Measurements from ENCODE around the gene ADAMTS18. TPM values are rescaled to one million over a fixed set of nuclear protein-coding genes. Genes with fewer than 3 reads are reported as not detected.
"Not testable (repeated sequence)": the region's sequence is repeated elsewhere in the genome, so short reads cannot be mapped to it uniquely, and the experiment has no call there.

The ADAMTS18 gene
- total RNA-seq, 1 donor from 2014 or later = 0.05 TPM

DNA sequence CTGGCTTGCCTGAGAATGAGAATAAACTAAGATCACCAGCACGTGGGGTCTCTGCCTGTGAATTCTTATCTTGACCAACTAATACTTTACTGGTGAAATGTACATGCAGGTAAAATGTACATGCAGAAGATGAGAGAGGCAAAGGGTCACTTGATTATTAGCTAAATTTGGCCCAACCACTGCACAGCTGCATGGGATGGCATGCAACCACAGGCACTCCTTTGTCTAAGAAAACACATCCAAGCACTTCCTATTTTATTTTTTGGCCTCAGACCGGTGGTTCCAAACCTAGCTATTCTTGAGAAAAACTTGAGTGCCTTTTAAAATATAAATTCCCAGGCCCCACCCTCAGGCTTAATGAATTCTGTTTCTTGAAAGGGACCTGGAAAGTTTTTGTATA lies 157.7 kb downstream of the ADAMTS18 start:
- Mint-ChIP-seq H3K27me3 (ENCODE audit: insufficient read depth) (peaks cover 5% of the 10 kb centered on the region), H3K4me1 (ENCODE audit: low read depth) (no peaks in the 10 kb centered on the region), H3K9me3 (no peaks in the 10 kb centered on the region), H3K27ac (no peak overlapping the region), H3K4me3 (no peak overlapping the region), H3K36me3 (ENCODE audit: low read depth) (no peaks in the 10 kb centered on the region)
- intact Hi-C loops (cut with micrococcal nuclease) = no loop called here
- no peak for DNase-seq (ENCODE audit: low spot score)

DNA sequence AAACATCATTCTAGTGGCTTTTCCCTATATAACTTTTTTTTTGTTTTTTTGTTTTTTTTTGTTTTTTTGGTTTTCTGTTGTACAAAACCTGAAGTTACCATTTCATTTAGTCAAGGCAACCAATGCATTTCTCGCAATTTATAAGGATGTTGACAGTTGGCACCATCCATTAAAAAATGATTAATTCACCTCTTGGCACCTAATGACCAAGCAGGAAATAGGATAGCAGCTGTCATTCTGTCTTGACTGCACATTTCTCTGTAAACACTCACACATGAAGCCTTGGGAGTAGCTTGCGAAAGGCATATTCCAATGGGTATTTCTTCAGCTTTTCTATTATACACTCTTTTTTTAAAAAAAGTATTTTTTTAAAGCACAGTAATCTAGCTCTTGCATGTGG lies 158.2 kb downstream of the ADAMTS18 start:
- Mint-ChIP-seq H3K4me3 (no peak overlapping the region), H3K4me1 (ENCODE audit: low read depth) (no peaks in the 10 kb centered on the region)

GRCh38 chr16:77275303-77275702 lies 159.5 kb downstream of the ADAMTS18 start:
- intact Hi-C loops (cut with micrococcal nuclease); H3K27me3 Mint-ChIP-seq (ENCODE audit: insufficient read depth); DNase-seq (ENCODE audit: low spot score); H3K27ac Mint-ChIP-seq; H3K36me3 Mint-ChIP-seq (ENCODE audit: low read depth); H3K4me3 Mint-ChIP-seq; H3K4me1 Mint-ChIP-seq (ENCODE audit: low read depth); H3K9me3 Mint-ChIP-seq: not testable (repeated sequence)

More for the DNA sequence above, 158.2 kb downstream of the ADAMTS18 start:
- Mint-ChIP-seq H3K27me3 (ENCODE audit: insufficient read depth) (peaks cover 6% of the 10 kb centered on the region), H3K27ac (no peak overlapping the region), H3K9me3 (no peaks in the 10 kb centered on the region), H3K36me3 (ENCODE audit: low read depth) (no peaks in the 10 kb centered on the region)
- intact Hi-C loops (cut with micrococcal nuclease) = no loop called here
- DNase-seq (ENCODE audit: low spot score) = no peak

DNA sequence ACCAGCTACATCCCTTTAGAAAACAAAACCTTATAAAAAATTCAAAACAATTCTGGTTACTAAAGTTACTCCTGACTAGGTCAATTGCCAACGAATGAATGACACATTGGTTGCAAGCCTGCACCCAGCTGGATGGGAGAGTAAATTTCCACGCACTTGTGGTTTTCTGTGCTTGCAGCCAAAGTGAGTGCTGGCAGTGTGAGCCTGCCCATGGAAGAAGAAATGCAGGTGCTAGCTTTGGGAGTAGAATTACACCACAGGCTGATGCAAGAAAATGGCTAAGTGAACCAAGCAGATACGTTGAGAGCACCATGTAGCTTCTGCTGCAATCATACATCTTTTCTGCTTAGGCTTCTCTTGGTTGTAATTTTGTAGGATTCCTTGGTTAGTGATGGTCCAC lies 161.0 kb downstream of the ADAMTS18 start:
- H3K27me3 Mint-ChIP-seq (ENCODE audit: insufficient read depth) = peaks cover 7% of the 10 kb centered on the region
- intact Hi-C loops (cut with micrococcal nuclease) = no loop called here
- no peaks in the 10 kb centered on the region for H3K36me3 Mint-ChIP-seq (ENCODE audit: low read depth)

GRCh38 chr16:77271532-77272426 lies 163.1 kb downstream of the ADAMTS18 start:
- Mint-ChIP-seq H3K36me3 (ENCODE audit: low read depth) (no peaks in the 10 kb centered on the region), H3K4me1 (ENCODE audit: low read depth) (no peaks in the 10 kb centered on the region), H3K27ac (no peak overlapping the region), H3K27me3 (ENCODE audit: insufficient read depth) (peaks cover 7% of the 10 kb centered on the region), H3K4me3 (no peak overlapping the region), H3K9me3 (no peaks in the 10 kb centered on the region)
- intact Hi-C loops (cut with micrococcal nuclease) = no loop called here
- no peak for DNase-seq (ENCODE audit: low spot score)

More for the DNA sequence above, 161.0 kb downstream of the ADAMTS18 start:
- Mint-ChIP-seq H3K4me1 (ENCODE audit: low read depth) (no peaks in the 10 kb centered on the region), H3K27ac (no peak overlapping the region), H3K9me3 (no peaks in the 10 kb centered on the region), H3K4me3 (no peak overlapping the region)
- DNase-seq (ENCODE audit: low spot score) = no peak

GRCh38 chr16:77266185-77266584 lies 168.6 kb downstream of the ADAMTS18 start:
- intact Hi-C loops (cut with micrococcal nuclease); H3K9me3 Mint-ChIP-seq; H3K27ac Mint-ChIP-seq: not testable (repeated sequence)

DNA sequence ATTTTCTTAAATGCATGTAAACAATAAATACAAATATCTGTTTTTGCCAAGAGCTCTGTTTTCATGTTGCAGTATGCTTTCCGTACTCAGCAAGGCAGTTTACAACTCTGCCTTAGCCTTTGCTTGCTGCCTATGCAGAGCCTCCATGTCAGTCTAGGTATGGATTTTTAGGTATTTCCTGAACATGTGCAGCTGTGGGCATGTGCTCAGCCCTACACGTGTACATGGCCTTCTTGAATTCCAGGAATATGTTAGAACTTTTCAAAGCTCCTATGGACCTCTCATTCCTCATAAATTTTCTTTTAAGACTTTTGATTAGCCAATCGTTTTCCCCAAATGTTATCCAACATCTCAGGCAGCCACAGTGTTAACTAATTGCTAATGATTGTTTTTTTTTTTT lies 171.9 kb downstream of the ADAMTS18 start:
- no peaks in the 10 kb centered on the region for H3K4me1 Mint-ChIP-seq (ENCODE audit: low read depth)
- no peak overlapping the region for H3K4me3 Mint-ChIP-seq
- no peak for DNase-seq (ENCODE audit: low spot score)
- no peaks in the 10 kb centered on the region for H3K36me3 Mint-ChIP-seq (ENCODE audit: low read depth)
- peaks cover 6% of the 10 kb centered on the region for H3K27me3 Mint-ChIP-seq (ENCODE audit: insufficient read depth)
- H3K27ac Mint-ChIP-seq = no peak overlapping the region
- intact Hi-C loops (cut with micrococcal nuclease) = no loop called here
- H3K9me3 Mint-ChIP-seq = no peaks in the 10 kb centered on the region

More at GRCh38 chr16:77266185-77266584, 168.6 kb downstream of the ADAMTS18 start:
- not testable (repeated sequence) for H3K36me3 Mint-ChIP-seq (ENCODE audit: low read depth); H3K4me3 Mint-ChIP-seq; DNase-seq (ENCODE audit: low spot score); H3K27me3 Mint-ChIP-seq (ENCODE audit: insufficient read depth); H3K4me1 Mint-ChIP-seq (ENCODE audit: low read depth)

GRCh38 chr16:77250400-77250799 lies 184.4 kb downstream of the ADAMTS18 start:
- intact Hi-C loops (cut with micrococcal nuclease) = no loop called here
- Mint-ChIP-seq H3K4me3 (no peak overlapping the region), H3K36me3 (ENCODE audit: low read depth) (no peaks in the 10 kb centered on the region), H3K4me1 (ENCODE audit: low read depth) (no peaks in the 10 kb centered on the region), H3K27ac (no peak overlapping the region), H3K27me3 (ENCODE audit: insufficient read depth) (peaks cover 6% of the 10 kb centered on the region), H3K9me3 (no peaks in the 10 kb centered on the region)
- no peak for DNase-seq (ENCODE audit: low spot score)

GRCh38 chr16:77246150-77246549 lies 188.7 kb downstream of the ADAMTS18 start:
- no peak for DNase-seq (ENCODE audit: low spot score)
- no peaks in the 10 kb centered on the region for H3K36me3 Mint-ChIP-seq (ENCODE audit: low read depth)
- H3K4me3 Mint-ChIP-seq = no peak overlapping the region
- H3K4me1 Mint-ChIP-seq (ENCODE audit: low read depth) = no peaks in the 10 kb centered on the region
- H3K27me3 Mint-ChIP-seq (ENCODE audit: insufficient read depth) = peaks cover 6% of the 10 kb centered on the region
- intact Hi-C loops (cut with micrococcal nuclease) = no loop called here
- no peaks in the 10 kb centered on the region for H3K9me3 Mint-ChIP-seq
- H3K27ac Mint-ChIP-seq = no peak overlapping the region

DNA sequence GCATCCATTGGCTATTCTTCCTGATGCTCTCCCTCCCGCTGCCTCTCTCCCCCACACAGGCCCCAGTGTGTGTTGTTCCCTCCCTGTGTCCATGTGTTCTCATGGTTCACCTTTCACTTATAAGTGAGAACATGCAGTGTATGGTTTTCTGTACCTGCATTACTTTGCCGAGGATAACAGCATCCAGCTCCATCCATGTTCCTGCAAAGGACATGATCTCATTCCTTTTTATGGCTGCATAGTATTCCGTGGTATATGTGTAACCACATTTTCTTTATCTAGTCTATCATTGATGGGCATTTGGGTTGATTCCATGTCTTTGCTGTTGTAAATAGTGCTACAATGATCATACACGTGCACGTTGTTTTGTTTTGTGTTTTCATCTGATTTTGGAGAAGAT lies 192.4 kb downstream of the ADAMTS18 start:
- H3K4me1 Mint-ChIP-seq (ENCODE audit: low read depth); intact Hi-C loops (cut with micrococcal nuclease); H3K36me3 Mint-ChIP-seq (ENCODE audit: low read depth); H3K27me3 Mint-ChIP-seq (ENCODE audit: insufficient read depth); H3K9me3 Mint-ChIP-seq; DNase-seq (ENCODE audit: low spot score); H3K4me3 Mint-ChIP-seq; H3K27ac Mint-ChIP-seq: not testable (repeated sequence)

DNA sequence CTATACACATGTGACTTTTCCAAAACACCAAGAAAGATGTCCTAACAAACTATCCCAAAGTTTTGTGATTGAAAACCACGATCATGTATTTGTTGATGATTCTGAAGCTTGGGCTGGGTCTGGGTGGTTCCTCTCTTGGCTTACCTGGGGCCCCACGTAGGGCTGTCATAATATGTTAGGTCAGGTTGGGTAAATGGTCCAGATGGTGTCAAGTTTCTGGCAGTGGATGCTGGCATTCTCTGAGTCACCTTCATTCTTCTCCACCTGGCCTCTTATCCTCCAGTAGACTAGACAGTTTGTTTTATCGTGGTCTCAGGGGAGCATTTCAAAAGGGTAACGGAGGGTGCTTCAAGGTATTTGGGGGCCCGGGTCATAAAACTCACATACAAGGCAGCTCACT lies 196.2 kb downstream of the ADAMTS18 start:
- intact Hi-C loops (cut with micrococcal nuclease) = loop anchor here (5.0 to 10.0 kb wide), 2 partner anchors 199 to 436 kb away; partner anchors contain the start of gene ADAMTS18
- peaks cover 12% of the 10 kb centered on the region for H3K27me3 Mint-ChIP-seq (ENCODE audit: insufficient read depth)
- H3K9me3 Mint-ChIP-seq = no peaks in the 10 kb centered on the region
- no peak for DNase-seq (ENCODE audit: low spot score)
- peaks cover 6% of the 10 kb centered on the region for H3K4me1 Mint-ChIP-seq (ENCODE audit: low read depth)
- H3K4me3 Mint-ChIP-seq = no peak overlapping the region
- H3K27ac Mint-ChIP-seq = no peak overlapping the region
- no peaks in the 10 kb centered on the region for H3K36me3 Mint-ChIP-seq (ENCODE audit: low read depth)

GRCh38 chr16:77236063-77236511 lies 198.7 kb downstream of the ADAMTS18 start:
- Mint-ChIP-seq H3K36me3 (ENCODE audit: low read depth) (no peaks in the 10 kb centered on the region), H3K4me1 (ENCODE audit: low read depth) (peaks cover 6% of the 10 kb centered on the region), H3K27me3 (ENCODE audit: insufficient read depth) (peaks cover 13% of the 10 kb centered on the region), H3K27ac (no peak overlapping the region), H3K9me3 (no peaks in the 10 kb centered on the region), H3K4me3 (peak overlapping the region; percentile 20)
- DNase-seq (ENCODE audit: low spot score) = peak; percentile 79
- intact Hi-C loops (cut with micrococcal nuclease) = loop anchor here (1.0 to 10.0 kb wide), 7 partner anchors 45 to 735 kb away; partner anchors contain the start of genes ADAMTS18 and MON1B

DNA sequence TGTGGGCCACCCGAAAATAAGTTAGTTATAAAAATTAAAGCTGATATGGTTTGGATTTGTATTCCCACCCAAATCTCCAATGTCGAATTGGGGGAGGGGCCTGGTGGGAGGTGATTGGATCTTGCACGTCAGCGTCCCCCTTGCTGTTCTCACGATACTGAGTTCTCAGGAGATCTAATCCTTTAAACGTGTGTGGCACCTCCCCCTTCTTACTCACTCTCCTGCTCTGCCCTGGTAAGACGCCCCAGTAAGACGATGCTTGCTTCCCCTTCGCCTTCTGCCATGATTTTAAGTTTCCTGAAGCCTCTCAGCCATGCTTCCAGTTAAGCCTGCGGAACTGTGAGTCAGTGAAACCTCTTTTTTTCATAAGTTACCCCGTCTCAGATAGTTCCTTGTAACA lies 200.2 kb downstream of the ADAMTS18 start:
- H3K36me3 Mint-ChIP-seq (ENCODE audit: low read depth) = no peaks in the 10 kb centered on the region
- H3K9me3 Mint-ChIP-seq = no peaks in the 10 kb centered on the region
- intact Hi-C loops (cut with micrococcal nuclease) = loop anchor here (5.0 to 10.0 kb wide), 2 partner anchors 203 to 440 kb away; partner anchors contain the start of gene ADAMTS18
- peaks cover 14% of the 10 kb centered on the region for H3K27me3 Mint-ChIP-seq (ENCODE audit: insufficient read depth)
- DNase-seq (ENCODE audit: low spot score) = no peak
- peaks cover 6% of the 10 kb centered on the region for H3K4me1 Mint-ChIP-seq (ENCODE audit: low read depth)
- no peak overlapping the region for H3K4me3 Mint-ChIP-seq
- no peak overlapping the region for H3K27ac Mint-ChIP-seq

Measured in activated T-helper 1 cell treated with anti-CD3 and anti-CD28 coated beads, Interleukin-12 subunit alpha, Interleukin-12 subunit beta, Interleukin-2, Interleukin-4 antibody, amounts not matched to agents 30 ng/mL and 10 ng/mL and 1 ng/mL, durations not matched to agents 14 hours and 24 hours and 36 hours (primary cell).